Skeletal muscle tissue (tissue), 5 donors: ENCODE measurements around the gene RPL35A. TPM values are rescaled to one million over a fixed set of nuclear protein-coding genes. Genes with fewer than 3 reads are reported as not detected.

ENCODE experiments used
- H3K27ac ChIP-seq: one replicate; pipeline ENCODE4 v1.7.0; 2013; ENCODE audit warnings: mild to moderate bottlenecking, low read depth, low read length, inconsistent platforms
- H3K27me3 ChIP-seq, 3 donors: one replicate each; pipeline ENCODE4 v1.7.0; 2013; ENCODE audit warnings: low read length in 3 of 3; ENCODE audit not compliant: control insufficient read depth in 3 of 3, insufficient read depth in 3 of 3
- H3K36me3 ChIP-seq, 3 donors: one replicate each; pipeline ENCODE4 v1.7.0; 2013; ENCODE audit warnings: low read length in 3 of 3; ENCODE audit not compliant: control insufficient read depth in 3 of 3, insufficient read depth in 3 of 3
- H3K4me1 ChIP-seq, 3 donors: one replicate each; pipeline ENCODE4 v1.7.0; 2013; ENCODE audit warnings: low read length in 3 of 3, mild to moderate bottlenecking in 3 of 3; ENCODE audit not compliant: control insufficient read depth in 3 of 3, insufficient read depth in 3 of 3
- H3K4me3 ChIP-seq, 3 donors: one replicate each; pipeline ENCODE4 v1.7.0; 2013; ENCODE audit warnings: low read length in 3 of 3
- H3K9ac ChIP-seq, 3 donors: one replicate each; pipeline ENCODE4 v1.7.0; 2013; ENCODE audit warnings: low read length in 3 of 3, mild to moderate bottlenecking in 3 of 3, moderate library complexity in 2 of 3, low read depth in 1 of 3
- H3K9me3 ChIP-seq, 3 donors: one replicate each; pipeline ENCODE4 v1.7.0; 2013; ENCODE audit warnings: low read length in 3 of 3; ENCODE audit not compliant: control insufficient read depth in 3 of 3
- small RNA-seq: library from RNA; depleted of rRNA; stranded (forward); fragments of <200 nt; gene quantifications from one replicate; pipeline ENCODE3, GENCODE V24; 2014
- total RNA-seq: library from RNA; depleted of rRNA; stranded (reverse); fragments of >200 nt; gene quantifications from one replicate; pipeline ENCODE4 v1.2.3, GENCODE V29; 2014
- donor health status: Osteomylitis.

The RPL35A gene
- total RNA-seq, 1 donor from 2014 or later = 1,632 TPM

DNA sequence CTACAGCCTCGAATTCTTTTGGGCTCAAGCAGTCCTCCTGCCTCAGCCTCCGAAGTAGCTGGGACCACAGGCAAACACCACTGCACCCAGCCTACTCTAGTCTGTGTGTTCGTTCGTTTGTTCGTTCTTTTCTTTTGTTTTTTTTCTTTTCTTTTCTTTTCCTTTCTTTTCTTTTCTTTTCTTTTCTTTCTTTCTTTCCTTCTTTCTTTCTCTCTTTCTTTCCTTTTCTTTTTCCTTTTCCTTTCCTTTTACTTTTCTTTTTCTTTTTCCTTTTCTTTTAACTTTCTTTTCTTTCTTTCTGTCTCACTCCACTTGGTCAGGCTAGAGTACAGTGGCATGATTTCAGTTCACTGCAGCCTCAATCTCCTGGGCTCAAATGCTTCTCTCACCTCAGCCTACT lies 46.9 kb downstream of the RPL35A start:
- H3K4me3 ChIP-seq = no peak overlapping the region
- no peaks in the 10 kb centered on the region for H3K27me3 ChIP-seq
- no peak overlapping the region for H3K9ac ChIP-seq
- no peaks in the 10 kb centered on the region for H3K4me1 ChIP-seq
- no peaks in the 10 kb centered on the region for H3K9me3 ChIP-seq
- H3K27ac ChIP-seq = no peak overlapping the region
- H3K36me3 ChIP-seq = peaks cover 0 to 7% (median 3%) of the 10 kb centered on the region in 3 donors

DNA sequence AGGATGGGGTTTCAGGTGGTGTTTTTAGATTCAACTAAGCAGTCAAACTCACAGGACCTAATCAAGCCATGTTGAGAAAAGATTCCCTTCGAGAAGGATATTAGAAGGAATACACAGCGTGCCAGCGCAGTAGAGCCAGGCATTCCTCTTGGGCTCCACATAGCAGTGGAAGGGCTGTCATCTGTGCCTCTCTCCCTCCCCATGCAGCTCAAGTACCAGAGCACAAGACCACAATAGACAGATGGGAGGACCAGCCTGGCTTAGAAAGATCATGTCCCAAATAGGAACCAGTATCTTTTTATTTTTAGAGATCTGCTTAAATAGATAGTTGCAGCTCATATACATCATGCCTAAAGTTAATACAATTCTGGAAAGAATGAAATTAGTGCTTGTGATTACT lies 47.9 kb downstream of the RPL35A start:
- no peak overlapping the region for H3K9ac ChIP-seq
- H3K36me3 ChIP-seq = peaks cover 0 to 7% (median 5%) of the 10 kb centered on the region in 3 donors
- H3K4me1 ChIP-seq = no peaks in the 10 kb centered on the region
- no peak overlapping the region for H3K4me3 ChIP-seq
- no peak overlapping the region for H3K27ac ChIP-seq
- H3K9me3 ChIP-seq = no peaks in the 10 kb centered on the region
- H3K27me3 ChIP-seq = no peaks in the 10 kb centered on the region

Small RNA genes within 50 kb of the gene (small RNA-seq; reads per million reads assigned to genes)
- gene RNU6-621P = not detected

Other genes with a start within 250 kb of the RPL35A start
- gene RUBCN, start 213.3 kb upstream of the RPL35A start, total RNA-seq = 3.7 TPM
- 22.4 TPM for gene FYTTD1, start 200.3 kb upstream of the RPL35A start, total RNA-seq
- 48.0 TPM for gene LRCH3, start 158.9 kb upstream of the RPL35A start, total RNA-seq
- gene LMLN, start 10.0 kb downstream of the RPL35A start, total RNA-seq = 4.2 TPM